GM08714 (cell line): Measurements from ENCODE around the gene POLDIP3.
A peak's percentile ranks its signal among the peaks of the same experiment; 100 is the strongest.
"Not testable (repeated sequence)": the region's sequence is repeated elsewhere in the genome, so short reads cannot be mapped to it uniquely, and the experiment has no call there.

Experiments
- H3K4me3 ChIP-seq: fragments of 200-500 bp; sonication (Bioruptor generic); 2 replicates; pipeline ENCODE4 v1.5.1; 2014; ENCODE audit warnings: mild to moderate bottlenecking, low read length, inconsistent platforms
- ZNF274 ChIP-seq: IDR thresholded peaks from 2 replicates; pipeline ENCODE4 v1.6.1; 2012; ENCODE audit warnings: mild to moderate bottlenecking, low read depth, low read length

POLDIP3 gene

DNA sequence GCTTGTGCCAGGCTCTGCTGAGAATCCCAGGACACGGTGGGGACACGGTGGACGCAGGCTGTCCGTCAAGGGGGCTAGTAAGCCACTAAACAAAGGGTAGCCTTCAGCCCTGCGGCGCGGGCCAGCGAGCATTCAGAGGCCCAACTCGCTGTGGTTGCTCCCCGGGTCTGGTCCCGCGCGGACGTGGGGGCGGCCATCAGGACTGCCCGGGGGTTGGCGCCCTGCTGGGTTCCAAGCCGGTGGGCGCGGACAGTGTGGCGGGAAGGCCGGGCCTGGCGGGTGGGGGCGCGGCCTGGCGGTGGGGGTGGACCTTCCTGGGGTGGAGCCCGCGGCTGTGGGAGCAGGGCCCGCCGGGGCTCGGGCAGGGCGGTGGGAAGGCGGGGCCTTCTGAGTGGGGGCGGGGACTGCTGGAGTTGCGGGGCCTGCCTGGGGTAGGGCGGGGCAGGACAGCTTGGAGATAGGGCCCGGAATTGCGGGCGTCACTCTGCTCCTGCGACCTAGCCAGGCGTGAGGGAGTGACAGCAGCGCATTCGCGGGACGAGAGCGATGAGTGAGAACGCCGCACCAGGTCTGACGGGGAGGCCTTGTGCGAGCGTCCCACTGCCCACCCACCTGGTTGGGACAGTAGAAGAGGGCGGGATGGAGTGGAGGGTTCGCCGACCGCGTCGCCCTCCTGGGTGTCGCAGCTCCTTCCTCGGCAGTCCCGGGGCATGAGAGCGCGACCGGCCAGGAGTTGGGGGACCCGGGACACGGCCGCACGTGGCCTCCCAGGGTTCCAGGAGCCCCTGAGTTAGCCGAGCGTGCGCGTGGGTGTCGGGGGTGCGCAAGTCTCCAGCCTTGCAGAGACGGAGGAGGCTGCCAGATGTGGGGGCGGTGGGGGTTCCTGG, 61.0 kb downstream of the POLDIP3 start, which contains the start of gene SERHL2:
SERHL2 (plus strand) TSS at position 482 of the 887 bp plus-strand sequence; CDS start at position 547, 65 bp downstream.
- H3K4me3 ChIP-seq = peak within 1 kb of the TSS; percentile 65; the same call in 1 of the 2 replicates
- no peak for TF ChIP-seq ZNF274

DNA sequence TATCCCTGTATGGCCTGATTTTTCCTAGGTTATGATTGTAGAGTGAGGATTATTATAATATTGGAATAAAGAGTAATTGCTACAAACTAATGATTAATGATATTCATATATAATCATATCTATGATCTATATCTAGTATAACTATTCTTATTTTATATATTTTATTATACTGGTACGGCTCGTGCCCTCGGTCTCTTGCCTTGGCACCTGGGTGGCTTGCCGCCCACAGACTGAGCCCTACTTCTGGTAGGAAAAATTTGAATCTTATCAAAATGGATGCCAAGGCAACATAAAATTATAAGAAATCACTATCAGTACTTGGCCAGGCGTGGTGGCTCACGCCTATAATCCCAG, 62.4 kb downstream of the POLDIP3 start:
- not testable (repeated sequence) for H3K4me3 ChIP-seq

DNA sequence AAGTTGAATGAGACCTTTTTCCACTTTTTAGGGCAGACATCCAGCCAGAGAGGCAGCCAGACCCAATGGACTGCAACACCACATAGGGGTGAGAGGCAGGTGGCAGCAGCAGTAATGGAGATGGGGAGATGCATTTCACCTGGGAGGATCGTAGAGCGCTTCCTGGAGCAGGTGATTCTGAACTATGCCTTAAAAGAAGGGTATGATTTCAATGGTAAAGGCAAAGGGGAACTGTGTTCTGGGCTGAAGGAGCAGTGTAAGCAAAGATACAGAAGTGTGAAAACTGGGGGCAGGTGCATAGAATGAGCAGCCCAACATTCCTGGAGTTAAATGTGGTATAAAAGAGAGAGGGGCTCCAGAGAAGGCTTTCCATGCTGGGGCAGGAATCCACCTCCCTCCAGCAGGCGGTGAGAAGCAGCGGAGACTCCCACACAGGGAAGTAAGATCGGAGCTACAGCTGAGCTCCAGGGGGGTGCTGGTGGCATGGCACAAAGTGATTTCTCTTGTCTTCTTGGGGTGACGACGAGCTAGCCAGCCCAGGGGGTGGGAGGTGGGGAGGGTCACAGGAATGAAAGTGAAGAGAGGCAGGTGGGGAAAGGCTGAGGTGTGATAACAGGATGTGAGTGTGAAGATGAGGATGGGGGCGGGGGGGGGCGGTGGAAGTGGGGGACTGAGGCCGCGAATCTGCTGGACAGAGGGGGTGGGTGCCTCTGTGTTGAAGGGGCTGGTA, 65.2 kb downstream of the POLDIP3 start:
- H3K4me3 ChIP-seq = no peak overlapping the region
- TF ChIP-seq ZNF274 = no peak

DNA sequence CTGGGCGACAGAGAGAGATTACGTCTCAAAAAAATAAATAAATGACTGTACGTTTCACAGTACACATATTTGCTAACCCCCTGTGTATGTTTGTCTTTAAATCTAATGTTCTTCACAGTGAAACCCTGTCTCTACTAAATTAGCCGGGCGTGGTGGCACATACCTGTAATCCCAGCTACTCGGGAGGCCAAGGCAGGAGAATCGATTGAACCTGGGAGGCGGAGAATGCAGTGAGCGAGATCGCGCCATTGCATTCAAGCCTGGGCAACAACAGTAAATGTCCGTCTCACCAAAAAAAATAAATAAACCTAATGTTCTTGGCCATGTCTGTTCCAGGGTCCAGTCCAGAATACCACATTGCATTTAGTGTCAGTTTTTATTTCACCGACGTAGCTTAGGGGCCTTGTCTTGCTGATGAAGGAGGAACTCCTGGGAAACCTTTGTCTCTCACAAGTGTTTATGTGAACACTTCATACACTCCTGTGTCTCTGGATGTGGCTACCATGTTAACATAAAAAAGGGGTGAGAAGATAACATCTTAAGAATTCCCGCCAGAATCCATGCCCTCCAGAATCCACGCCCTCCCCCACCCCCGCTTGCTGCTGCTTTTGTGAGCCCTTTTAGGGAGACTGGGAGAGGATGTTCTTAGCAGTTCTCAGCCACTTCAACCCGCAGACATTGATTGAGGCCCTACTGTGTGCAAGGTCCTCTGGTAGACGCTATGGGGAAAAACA, 65.9 kb downstream of the POLDIP3 start:
- H3K4me3 ChIP-seq = no peak overlapping the region
- TF ChIP-seq ZNF274 = no peak

DNA sequence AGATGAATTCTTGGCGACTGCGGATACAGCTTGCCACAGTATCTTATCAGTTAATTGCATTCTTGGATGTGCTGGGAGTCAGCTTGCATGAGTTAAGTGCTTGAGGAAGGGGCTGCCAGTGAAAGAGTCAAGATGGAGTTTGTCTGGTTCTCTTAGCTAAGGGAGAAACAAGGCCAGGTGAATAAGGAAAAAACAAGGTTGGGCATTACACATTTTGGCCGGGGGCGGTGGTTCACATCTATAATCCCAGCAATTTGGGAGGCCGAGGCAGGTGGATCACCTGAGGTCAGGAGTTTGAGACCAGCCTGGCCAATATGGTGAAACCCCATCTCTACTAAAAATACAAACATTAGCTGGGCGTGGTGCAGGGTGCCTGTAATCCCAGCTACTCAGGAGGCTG, 66.6 kb downstream of the POLDIP3 start:
- not testable (repeated sequence) for H3K4me3 ChIP-seq

DNA sequence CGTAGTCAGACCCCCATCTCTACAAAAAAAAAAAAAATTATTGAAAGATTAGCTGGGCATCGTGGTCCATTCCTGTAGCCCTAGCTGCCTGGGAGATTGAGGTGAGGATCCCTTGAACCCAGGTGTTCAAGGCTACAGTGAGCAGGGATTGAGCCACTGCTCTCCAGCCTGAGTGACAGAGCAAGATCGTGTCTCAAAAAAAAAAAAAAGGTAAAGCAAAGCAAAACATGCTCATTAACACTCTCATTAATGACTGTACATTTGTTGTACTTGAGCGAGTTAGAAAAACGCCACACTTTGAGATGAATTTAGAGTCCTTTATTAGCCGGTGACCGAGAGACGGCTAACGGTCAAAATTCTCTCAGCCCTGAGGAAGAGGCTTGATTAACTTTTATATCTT, 67.1 kb downstream of the POLDIP3 start:
- H3K4me3 ChIP-seq = no peak overlapping the region
- no peak for TF ChIP-seq ZNF274

DNA sequence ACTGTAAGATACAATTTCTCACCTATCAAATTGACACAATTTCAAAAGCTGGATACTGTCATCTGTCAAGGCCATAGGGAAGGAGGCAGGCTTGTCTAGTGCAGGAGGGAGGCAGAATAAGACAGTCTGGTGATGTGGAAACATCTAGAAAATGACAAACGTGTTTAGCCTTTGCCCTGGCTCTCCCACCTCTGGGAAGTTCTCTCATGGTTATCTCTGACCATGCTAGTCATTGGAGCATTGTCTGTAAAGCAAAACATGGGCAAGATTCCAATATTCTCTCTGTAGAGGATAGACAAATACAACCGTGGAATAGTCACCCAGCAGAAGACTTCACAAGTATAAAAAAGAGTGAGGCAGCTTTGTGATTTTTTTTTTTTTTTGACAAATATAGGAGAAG, 70.0 kb downstream of the POLDIP3 start:
- no peak for TF ChIP-seq ZNF274

DNA sequence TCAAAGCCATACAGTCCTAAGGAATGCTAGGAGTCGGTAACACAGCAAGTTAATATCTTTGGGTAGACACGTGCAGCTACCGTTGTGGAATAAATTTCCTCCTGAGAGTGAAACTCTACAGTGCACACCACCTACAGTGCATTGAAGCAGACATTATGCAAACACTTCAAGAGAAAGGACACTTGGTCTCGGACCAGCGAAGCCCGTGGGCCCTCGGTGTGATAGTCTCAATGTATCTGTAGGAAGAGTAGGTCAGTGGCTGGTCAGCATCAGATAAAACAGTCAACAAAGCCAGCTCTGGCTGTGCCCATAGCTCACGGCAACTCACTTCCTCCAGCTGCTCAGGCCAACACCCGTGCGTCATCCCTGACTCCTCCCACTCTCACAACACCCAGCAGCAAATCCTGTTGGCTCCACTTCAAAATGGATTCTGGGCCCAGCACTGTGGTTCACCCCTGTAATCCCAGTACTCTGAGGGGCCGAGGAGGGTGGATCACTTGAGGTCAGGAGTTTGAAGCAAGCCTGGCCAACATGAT, 75.4 kb downstream of the POLDIP3 start:
- H3K4me3 ChIP-seq = not testable (repeated sequence)

More for the DNA sequence above, 70.0 kb downstream of the POLDIP3 start:
- no peak overlapping the region for H3K4me3 ChIP-seq

DNA sequence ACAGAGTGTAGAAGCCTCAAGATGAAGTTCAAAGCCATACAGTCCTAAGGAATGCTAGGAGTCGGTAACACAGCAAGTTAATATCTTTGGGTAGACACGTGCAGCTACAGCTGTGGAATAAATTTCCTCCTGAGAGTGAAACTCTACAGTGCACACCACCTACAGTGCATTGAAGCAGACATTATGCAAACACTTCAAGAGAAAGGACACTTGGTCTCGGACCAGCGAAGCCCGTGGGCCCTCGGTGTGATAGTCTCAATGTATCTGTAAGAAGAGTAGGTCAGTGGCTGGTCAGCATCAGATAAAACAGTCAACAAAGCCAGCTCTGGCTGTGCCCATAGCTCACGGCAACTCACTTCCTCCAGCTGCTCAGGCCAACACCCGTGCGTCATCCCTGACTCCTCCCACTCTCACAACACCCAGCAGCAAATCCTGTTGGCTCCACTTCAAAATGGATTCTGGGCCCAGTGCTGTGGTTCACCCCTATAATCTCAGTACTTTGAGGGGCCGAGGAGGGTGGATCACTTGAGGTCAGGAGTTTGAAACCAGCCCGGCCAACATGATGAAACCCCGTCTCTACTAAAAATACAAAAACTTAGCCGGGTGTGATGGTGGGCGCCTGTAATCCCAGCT, 77.4 kb downstream of the POLDIP3 start:
- H3K4me3 ChIP-seq = not testable (repeated sequence)

DNA sequence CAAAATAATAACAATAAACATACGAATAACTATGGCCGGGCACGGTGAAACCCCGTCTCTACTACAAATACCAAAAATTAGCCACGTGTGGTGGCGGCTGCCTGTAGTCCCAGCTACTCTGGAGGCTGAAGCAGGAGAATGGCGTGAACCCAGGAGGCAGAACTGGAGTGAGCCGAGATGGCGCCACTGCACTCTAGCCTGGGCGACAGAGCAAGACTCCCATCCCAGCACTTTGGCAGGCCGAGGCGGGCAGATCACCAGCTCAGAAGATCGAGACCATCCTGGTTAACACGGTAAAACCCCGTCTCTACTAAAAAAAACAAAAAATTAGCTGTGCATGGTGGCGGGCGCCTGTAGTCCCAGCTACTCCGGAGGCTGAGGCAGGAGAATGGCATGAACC, 78.0 kb downstream of the POLDIP3 start:
- not testable (repeated sequence) for H3K4me3 ChIP-seq

DNA sequence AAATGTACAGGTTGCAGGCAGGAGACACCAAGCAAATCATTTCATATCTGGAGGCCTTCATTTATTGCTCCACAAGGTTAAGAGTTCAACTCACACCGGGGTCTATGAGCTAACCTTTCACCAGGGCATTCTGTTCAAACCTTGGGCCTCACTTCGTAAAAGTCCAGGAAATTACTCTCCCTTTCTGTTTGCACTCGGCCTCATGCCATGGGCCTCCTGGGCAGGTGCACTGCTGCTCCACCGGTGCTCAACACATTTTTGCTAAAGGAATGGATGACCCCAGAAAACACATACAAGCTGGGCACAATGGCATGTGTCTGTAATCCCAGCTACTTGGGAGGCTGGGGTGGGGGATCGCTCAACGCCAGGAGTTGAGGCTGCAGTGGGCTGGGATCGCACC, 78.5 kb downstream of the POLDIP3 start:
- TF ChIP-seq ZNF274 = no peak

DNA sequence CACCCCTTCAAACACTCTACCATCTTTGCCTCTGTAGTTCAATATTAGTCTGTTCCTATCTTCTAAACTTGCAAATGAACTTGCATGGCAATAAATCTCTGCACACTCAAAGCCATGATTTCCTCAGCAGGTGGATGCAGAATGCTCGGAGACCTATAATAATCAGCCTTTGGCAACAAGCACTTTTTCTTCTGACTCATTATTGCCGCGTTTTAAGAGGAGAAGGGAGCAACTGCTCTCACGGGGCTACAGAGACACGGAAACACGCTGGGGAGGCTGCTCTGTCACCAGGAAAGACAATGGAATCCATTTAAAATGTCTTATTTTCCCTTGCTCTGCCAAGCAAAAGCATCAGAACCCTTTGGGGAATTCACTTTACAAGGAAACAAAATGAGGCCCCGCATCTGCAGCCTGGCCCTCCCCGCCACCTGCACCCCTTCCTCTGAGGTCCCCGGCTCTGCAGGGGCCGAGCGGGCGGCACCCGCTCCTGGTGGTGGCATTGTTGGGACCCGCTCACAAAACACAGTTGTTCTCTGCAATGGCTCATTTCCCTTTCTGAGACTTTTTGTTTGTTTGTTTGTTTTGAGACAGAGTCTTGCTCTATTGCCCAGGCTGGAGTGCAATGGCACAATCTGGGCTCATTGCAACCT, 79.5 kb downstream of the POLDIP3 start:
- not testable (repeated sequence) for H3K4me3 ChIP-seq

More for the DNA sequence above, 78.5 kb downstream of the POLDIP3 start:
- H3K4me3 ChIP-seq = no peak overlapping the region
